ENCODE measurements around the gene GNB4. TPM values are rescaled to one million over a fixed set of nuclear protein-coding genes. Genes with fewer than 3 reads are reported as not detected.

The GNB4 gene
- total RNA-seq, 1 donor from 2014 or later, result 70.5 TPM

GRCh38 chr3:179348325-179349013 is 102.8 kb downstream of the GNB4 start:
- peak; percentile 15 for DNase-seq

- DNase-seq, result peak; percentile 97
These were observed 103.7 kb downstream of the GNB4 start, which contains the start of gene MFN1 for GRCh38 chr3:179347345-179348194. TSS of gene MFN1 (plus strand) at chr3:179347709. CDS start at chr3:179348852, 1,143 bp downstream.

Other genes starting within 250 kb of the GNB4 start
- gene KCNMB3, start 200.4 kb downstream of the GNB4 start, total RNA-seq, result 2.6 and 3.9 TPM in 2 replicates
- gene ZNF639, start 128.4 kb downstream of the GNB4 start, total RNA-seq, result 57.4 and 61.9 TPM in 2 replicates
- 53.6 and 58.7 TPM in 2 replicates for gene MFN1, start 103.8 kb downstream of the GNB4 start, total RNA-seq
- gene ACTL6A, start 111.5 kb upstream of the GNB4 start, total RNA-seq, result 73.7 and 75.9 TPM in 2 replicates
- gene MRPL47, start 153.2 kb upstream of the GNB4 start, total RNA-seq, result 30.1 and 36.1 TPM in 2 replicates
- 92.3 and 152 TPM in 2 replicates for gene NDUFB5, start 153.3 kb upstream of the GNB4 start, total RNA-seq
- 30.5 and 52.0 TPM in 2 replicates for gene USP13, start 201.6 kb upstream of the GNB4 start, total RNA-seq